A375 (cell line): ENCODE measurements around the gene POLR2L. TPM values are rescaled to one million over a fixed set of nuclear protein-coding genes. Genes with fewer than 3 reads are reported as not detected.

Experiments used
- small RNA-seq: library from RNA; depleted of rRNA; stranded (forward); fragments of <200 nt; gene quantifications from one replicate; pipeline ENCODE3, GENCODE V24; 2014
- total RNA-seq: library from RNA; depleted of rRNA; stranded (reverse); fragments of >200 nt; shearing (Covaris generic); gene quantifications from 2 replicates; pipeline ENCODE4 v1.2.3, GENCODE V29; 2014; rRNA removed

Gene POLR2L
- 380 and 388 TPM in 2 replicates for total RNA-seq

DNA sequence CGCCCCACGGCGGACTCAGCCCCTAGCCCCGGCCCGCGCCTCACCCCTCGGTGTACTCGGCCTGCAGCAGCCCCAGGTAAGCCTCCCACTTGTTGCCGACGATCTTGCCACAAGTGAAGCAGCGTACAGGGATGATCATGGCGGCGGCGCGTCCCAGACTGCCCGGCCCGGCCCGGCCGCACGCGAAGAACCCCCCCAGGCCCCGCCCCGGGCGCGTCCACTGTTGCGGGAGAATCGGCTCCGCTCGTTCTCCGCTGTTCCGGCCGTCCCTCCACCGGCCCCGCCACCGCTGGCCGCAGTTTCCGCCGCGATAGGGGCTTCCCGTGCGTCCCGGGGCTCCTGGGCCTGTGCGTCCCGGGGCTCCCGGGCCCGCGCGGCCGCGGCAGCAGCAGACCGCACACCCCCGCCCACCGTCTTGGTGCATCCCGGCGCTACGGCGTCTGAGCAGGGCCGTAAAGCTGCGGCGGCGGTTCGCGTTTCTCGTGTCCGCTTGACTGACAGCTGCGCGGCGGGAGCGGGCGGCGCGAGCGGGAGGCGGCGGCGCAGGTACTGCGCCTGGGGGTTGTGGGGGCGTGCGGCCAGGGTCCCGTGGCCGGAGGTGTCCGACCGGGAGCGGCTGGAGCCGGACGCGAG is at the start of gene POLR2L, which contains the start of gene TSPAN4:
POLR2L (minus strand) TSS at position 160 of the 633 bp plus-strand sequence; CDS start at position 139, 21 bp downstream.
TSPAN4 (plus strand) TSS at position 483 of the 633 bp plus-strand sequence. CDS start 7,453 bp downstream, outside the sequence.

DNA sequence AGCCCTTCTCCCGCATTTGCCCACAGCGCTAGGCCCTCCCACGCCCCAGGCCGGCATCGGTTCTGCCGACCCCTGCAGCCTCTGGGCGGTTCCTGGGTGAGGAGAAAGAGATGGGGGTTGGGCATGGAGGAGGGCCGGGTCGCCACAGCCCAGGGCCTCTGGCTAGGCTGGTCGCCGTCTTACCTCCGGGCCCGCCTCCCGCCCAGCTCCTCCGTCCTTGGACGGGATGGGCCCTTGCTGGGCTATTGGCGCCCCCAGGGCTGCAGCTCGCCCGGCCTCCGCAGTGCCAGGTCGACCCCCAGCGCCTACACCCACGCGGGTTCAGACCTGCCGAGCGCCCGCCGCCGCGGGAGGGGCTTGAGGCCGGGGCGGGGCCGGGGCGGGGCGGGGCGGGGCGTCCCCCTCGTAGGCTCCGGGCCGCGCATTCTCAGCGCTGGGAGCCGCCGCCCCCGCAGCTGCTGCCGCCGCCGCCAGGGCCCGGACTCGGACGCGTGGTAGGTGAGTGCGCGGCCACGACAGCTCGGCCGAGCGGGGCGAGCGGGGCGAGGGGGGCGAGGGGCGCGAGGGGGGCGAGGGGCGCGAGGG is 9.7 kb downstream of the POLR2L start, which contains the start of gene CD151:
CD151 (plus strand) TSS at position 424 of the 585 bp plus-strand sequence. CDS start 3,118 bp downstream, outside the sequence.

DNA sequence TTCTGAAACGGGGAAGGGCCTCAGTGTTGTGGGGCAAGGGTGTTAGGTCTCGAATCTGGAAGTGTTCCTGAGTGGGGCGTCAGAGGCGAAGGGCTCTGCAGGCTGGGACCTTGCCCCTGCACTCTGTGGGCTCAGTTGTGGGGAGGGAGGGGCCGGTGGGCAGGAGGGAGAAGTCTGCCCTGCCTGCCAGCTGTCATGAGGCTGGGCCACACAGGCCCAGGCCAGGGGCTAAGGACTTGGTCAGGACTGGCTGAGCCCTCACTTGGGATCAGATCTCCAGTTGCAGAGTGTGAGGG is 14.5 kb downstream of the POLR2L start, which contains the start of gene CRACR2B:
CRACR2B (plus strand) TSS at position 23 of the 296 bp plus-strand sequence. CDS start 689 bp downstream, outside the sequence.

DNA sequence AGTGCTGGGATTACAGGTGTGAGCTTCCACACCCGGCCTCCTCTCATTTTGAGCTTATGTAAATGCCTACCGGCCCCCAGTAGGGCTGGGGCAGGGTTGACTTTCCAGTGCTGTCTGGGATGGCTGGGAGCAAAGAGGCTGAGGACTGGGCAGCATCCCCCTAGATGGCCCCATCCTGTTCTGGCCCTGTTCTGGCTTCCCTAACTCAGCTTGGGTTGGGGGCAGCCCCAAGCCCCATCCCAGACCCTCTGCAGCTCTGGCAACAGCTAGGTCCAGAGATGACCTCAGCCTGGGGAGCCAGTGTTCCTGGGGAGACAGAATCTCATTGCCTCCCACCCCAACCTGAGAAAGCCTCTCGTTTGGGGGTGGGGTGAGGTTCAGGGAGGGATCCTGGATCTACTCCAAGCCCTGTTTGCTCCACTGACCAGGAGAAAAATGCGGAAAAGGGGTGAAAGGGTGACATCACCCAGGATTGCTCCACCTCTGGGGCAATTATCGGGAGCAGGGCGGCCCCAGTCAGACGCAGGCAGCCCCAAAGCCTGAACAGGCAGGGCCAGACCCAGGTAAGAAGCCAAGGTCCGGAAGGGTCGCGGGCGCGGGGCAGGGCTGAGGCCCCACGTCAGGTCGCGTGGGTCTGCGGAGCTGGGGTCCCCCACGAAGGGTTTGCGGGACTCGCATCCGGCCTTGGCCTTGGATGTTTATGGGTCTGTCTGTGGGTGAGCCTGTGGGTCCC is 23.8 kb downstream of the POLR2L start, which contains the start of gene PNPLA2:
PNPLA2 (plus strand) TSS at position 519 of the 733 bp plus-strand sequence. CDS start 805 bp downstream, outside the sequence.

DNA sequence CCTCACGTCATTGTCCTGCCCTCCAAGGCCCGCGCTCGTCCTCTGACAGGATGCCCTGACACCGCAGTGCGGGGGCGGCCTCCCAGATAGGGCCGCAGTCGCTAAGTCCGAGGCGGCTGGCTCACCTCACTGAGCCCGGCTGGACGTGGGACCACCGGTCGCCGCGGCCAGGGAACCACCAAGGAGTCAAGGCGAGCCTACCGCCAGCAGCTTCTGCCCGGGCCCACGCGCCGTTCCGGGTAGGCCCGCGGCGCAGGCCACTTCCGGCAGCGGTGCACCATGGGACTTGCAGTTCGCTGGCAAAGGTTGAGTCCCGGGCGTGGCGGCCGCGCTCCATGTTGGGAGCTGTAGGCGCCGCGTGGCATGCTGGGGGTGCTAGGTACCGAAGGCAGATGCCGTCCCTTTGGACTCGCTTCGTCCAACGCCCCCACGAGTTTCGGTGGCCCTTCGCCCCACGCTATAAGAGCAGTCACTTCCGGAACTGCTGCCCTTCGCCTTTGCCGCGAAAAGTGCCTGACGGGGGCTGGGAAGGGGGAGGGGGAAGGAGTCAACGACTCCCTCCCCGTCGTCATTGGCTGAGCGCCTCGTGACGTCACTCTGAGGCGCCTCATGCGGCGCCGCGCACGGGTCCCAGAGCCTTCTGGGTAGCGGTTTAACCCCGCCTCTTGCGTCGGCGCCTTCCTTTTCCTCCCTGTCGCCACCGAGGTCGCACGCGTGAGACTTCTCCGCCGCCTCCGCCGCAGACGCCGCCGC is 32.9 kb downstream of the POLR2L start, which contains the start of gene RPLP2:
RPLP2 (plus strand) TSS at position 681 of the 753 bp plus-strand sequence. CDS start 268 bp downstream, outside the sequence.

DNA sequence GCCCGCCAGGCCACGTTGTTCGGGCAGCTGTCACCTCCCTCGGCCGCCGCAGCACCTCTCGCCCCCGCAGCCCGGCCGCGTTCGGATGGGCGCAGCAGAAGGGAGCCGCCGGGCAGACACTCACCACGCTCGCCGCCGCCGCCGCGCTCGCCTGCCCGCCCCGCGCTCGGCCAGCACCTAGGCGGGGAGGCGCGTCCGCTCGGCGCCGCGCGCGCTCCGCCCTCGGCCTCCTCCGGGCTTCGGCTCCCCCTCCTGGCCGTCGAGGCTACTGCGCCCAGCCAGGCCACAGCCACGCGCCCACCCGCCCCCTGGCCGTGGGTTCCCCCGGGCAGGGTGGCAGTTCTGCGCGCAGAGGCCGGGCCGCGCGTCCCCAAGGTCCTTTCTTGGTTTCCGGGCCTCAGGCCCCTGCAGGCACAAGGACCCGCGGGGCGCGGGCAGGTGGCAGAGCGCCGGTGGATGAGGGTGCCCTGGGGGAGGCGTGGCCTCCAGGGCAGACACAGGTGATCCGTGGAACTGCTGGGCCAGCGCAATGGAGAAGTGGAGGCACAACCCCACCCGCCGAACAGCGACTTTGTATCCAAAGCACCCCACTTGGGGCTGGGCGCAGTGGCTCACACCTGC is 44.1 kb downstream of the POLR2L start, which contains the start of gene SLC25A22:
SLC25A22 (minus strand) TSS at position 189 of the 621 bp plus-strand sequence. CDS start 3,275 bp downstream, outside the sequence.

DNA sequence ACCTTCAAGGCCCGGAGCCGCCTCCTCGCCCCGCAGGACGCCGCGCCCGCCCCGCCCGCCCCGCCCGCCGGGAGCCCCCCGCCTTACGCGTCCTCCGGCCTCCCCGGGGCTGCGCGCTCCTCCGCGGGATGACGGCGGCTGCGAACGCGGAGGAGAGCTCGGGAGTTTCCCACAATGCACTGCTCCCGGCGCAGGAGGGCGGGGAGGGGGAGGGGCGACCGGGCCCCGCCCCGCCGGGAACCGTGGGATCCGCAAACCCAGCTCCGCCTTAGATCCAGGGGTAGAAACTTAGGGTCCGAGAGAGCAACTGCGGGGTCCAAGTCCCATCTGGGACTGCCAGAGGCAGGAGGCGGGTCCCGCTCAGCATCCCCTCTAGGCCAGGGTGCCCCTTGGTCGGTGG is 52.4 kb downstream of the POLR2L start, which contains the start of gene CEND1:
CEND1 (minus strand) TSS at position 148 of the 400 bp plus-strand sequence. CDS start 1,514 bp downstream, outside the sequence.

Small RNAs within 50 kb of the gene (small RNA-seq; reads per million reads assigned to genes)
- gene SNORA52 = not detected

Other genes starting within 250 kb of the POLR2L start
- gene IRF7, start 226.6 kb downstream of the POLR2L start, total RNA-seq = 8.1 and 10.7 TPM in 2 replicates
- gene CDHR5, start 217.6 kb downstream of the POLR2L start, total RNA-seq = not detected in 2 replicates
- not detected in 2 replicates for gene SCT, start 215.3 kb downstream of the POLR2L start, total RNA-seq
- 0.19 TPM in 1 of 2 replicates, not detected in the other for gene DRD4, start 205.3 kb downstream of the POLR2L start, total RNA-seq
- 43.5 and 45.1 TPM in 2 replicates for gene DEAF1, start 147.3 kb downstream of the POLR2L start, total RNA-seq
- gene TMEM80, start 146.7 kb downstream of the POLR2L start, total RNA-seq = 14.2 and 18.2 TPM in 2 replicates
- 30.5 and 31.8 TPM in 2 replicates for gene EPS8L2, start 136.3 kb downstream of the POLR2L start, total RNA-seq
- 109 and 117 TPM in 2 replicates for gene TALDO1, start 95.1 kb downstream of the POLR2L start, total RNA-seq
- 24.0 and 30.7 TPM in 2 replicates for gene GATD1, start 65.0 kb downstream of the POLR2L start, total RNA-seq
- gene CEND1, start 52.4 kb downstream of the POLR2L start, total RNA-seq = 2.1 and 3.8 TPM in 2 replicates
- gene SLC25A22, start 44.2 kb downstream of the POLR2L start, total RNA-seq = 39.2 and 39.5 TPM in 2 replicates
- gene PIDD1, start 37.3 kb downstream of the POLR2L start, total RNA-seq = 10.0 and 11.3 TPM in 2 replicates
- gene RPLP2, start 32.6 kb downstream of the POLR2L start, total RNA-seq = 1,005 and 1,072 TPM in 2 replicates
- gene PNPLA2, start 23.6 kb downstream of the POLR2L start, total RNA-seq = 42.8 and 50.9 TPM in 2 replicates
- 0.04 and 0.11 TPM in 2 replicates for gene CRACR2B, start 14.6 kb downstream of the POLR2L start, total RNA-seq
- 225 and 229 TPM in 2 replicates for gene CD151, start 9.6 kb downstream of the POLR2L start, total RNA-seq
- 130 and 143 TPM in 2 replicates for gene TSPAN4, start 323 bp upstream of the POLR2L start, total RNA-seq
- gene CHID1, start 68.3 kb upstream of the POLR2L start, total RNA-seq = 29.1 and 33.9 TPM in 2 replicates
- 15.7 and 17.7 TPM in 2 replicates for gene AP2A2, start 83.3 kb upstream of the POLR2L start, total RNA-seq
- gene MUC6, start 194.2 kb upstream of the POLR2L start, total RNA-seq = 0.08 TPM in 1 of 2 replicates, not detected in the other
- gene MUC2, start 232.3 kb upstream of the POLR2L start, total RNA-seq = 0.03 and 0.04 TPM in 2 replicates